Mammary epithelial cell (primary cell): ENCODE data around the gene ASIC3.

ENCODE experiments used
- EZH2 ChIP-seq: IDR thresholded peaks from 2 replicates; pipeline ENCODE4 v1.6.1; 2012; ENCODE audit warnings: low read length, inconsistent platforms, borderline replicate concordance
- TF ChIP-seq, protein P1 (sequence below), 2 donors: IDR thresholded peaks in 1 of 2; conservative IDR thresholded peaks in 1 of 2; 2 replicates each; pipeline ENCODE4 v1.5.1; 2011 to 2012; ENCODE audit warnings: inconsistent platforms in 2 of 2, low read length in 2 of 2, mild to moderate bottlenecking in 2 of 2, control low read depth in 1 of 2, low read depth in 1 of 2; ENCODE audit not compliant: insufficient read depth in 1 of 2; ENCODE audit errors: extremely low read depth in 1 of 2

DNA sequence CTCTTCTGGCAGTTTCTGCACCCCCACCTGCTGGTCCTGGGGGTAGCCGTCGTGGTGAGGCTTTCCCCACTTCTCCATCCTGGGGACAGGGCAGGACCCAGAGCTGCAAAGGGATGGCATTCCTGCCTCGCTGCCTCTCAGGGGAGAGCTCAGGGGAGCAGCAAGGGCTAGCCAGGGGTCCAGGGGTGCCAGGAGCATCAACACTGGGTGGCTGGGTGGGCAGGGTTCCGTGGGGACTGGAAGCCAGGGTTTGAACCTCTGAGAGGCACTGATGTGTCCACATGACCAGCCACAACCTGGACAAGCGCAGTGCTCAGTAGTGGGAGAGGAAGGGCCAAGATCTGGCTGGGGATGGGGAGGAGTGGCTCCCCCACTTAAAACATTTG lies 14.5 kb upstream of the ASIC3 start:
- TF ChIP-seq, protein P1, sequence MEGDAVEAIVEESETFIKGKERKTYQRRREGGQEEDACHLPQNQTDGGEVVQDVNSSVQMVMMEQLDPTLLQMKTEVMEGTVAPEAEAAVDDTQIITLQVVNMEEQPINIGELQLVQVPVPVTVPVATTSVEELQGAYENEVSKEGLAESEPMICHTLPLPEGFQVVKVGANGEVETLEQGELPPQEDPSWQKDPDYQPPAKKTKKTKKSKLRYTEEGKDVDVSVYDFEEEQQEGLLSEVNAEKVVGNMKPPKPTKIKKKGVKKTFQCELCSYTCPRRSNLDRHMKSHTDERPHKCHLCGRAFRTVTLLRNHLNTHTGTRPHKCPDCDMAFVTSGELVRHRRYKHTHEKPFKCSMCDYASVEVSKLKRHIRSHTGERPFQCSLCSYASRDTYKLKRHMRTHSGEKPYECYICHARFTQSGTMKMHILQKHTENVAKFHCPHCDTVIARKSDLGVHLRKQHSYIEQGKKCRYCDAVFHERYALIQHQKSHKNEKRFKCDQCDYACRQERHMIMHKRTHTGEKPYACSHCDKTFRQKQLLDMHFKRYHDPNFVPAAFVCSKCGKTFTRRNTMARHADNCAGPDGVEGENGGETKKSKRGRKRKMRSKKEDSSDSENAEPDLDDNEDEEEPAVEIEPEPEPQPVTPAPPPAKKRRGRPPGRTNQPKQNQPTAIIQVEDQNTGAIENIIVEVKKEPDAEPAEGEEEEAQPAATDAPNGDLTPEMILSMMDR (conservative IDR thresholded peaks at IDR 0.05 in 1 of 2, IDR thresholded peaks at IDR 0.05 in 1 of 2; ENCODE audit: extremely low read depth in 1 of 2, insufficient read depth in 1 of 2, low read depth in 1 of 2, low read length in 2 of 2): no peak
- no peak for TF ChIP-seq EZH2
